Thoracic aorta (tissue), 2 donors: ENCODE results near the gene MIER3. TPM values are rescaled to one million over a fixed set of nuclear protein-coding genes. Genes with fewer than 3 reads are reported as not detected.

Experiments
- ATAC-seq: fragments of 150-250 bp; one replicate; pipeline ENCODE4 v1.8.0; 2017; ENCODE audit warnings: low read depth; ENCODE audit not compliant: insufficient number of reproducible peaks, low FRiP score
- DNase-seq: peaks from one replicate; pipeline ENCODE4 v3.0.0-alpha.2; 2020; ENCODE audit warnings: low spot score
- H3K27ac ChIP-seq, 2 donors: fragments of 200-600 bp; sonication (generic); 1 replicate in 1 of 2; 2 replicates in 1 of 2; pipeline ENCODE4 v1.5.1; 2016; ENCODE audit warnings: mild to moderate bottlenecking in 2 of 2, moderate library complexity in 2 of 2
- H3K27me3 ChIP-seq: fragments of 200-600 bp; sonication (generic); replicated peaks from 2 replicates; pipeline ENCODE4 v1.6.0; 2016; ENCODE audit warnings: mild to moderate bottlenecking; ENCODE audit not compliant: insufficient read depth
- H3K36me3 ChIP-seq: fragments of 200-600 bp; sonication (generic); one replicate; pipeline ENCODE4 v1.5.1; 2016
- H3K4me1 ChIP-seq, 2 donors: fragments of 200-600 bp; sonication (generic); 1 replicate in 1 of 2; 2 replicates in 1 of 2; pipeline versions ENCODE4 v1.5.1 to v1.6.0; 2016; ENCODE audit warnings: low read depth in 2 of 2, mild to moderate bottlenecking in 1 of 2; ENCODE audit not compliant: control insufficient read depth in 1 of 2
- H3K4me3 ChIP-seq: fragments of 200-600 bp; sonication (generic); 2 replicates; pipeline ENCODE4 v1.5.1; 2016; ENCODE audit warnings: mild to moderate bottlenecking
- H3K9me3 ChIP-seq: fragments of 200-600 bp; sonication (generic); 2 replicates; pipeline ENCODE4 v1.5.1; 2016
- total RNA-seq, 2 donors: library from RNA; depleted of rRNA; stranded (reverse); fragments of >200 nt; gene quantifications; one replicate each; pipeline versions ENCODE4 v1.1.0 to v1.2.3, GENCODE V29; 2016
- TF ChIP-seq, protein P1 (sequence below): fragments of 200-600 bp; sonication (generic); IDR thresholded peaks from one replicate; pipeline ENCODE4 v1.5.1; 2019; ENCODE audit warnings: antibody characterized with exemption

Gene MIER3
- total RNA-seq, 2 donors from 2014 or later, result 15.4 to 39.4 TPM

DNA sequence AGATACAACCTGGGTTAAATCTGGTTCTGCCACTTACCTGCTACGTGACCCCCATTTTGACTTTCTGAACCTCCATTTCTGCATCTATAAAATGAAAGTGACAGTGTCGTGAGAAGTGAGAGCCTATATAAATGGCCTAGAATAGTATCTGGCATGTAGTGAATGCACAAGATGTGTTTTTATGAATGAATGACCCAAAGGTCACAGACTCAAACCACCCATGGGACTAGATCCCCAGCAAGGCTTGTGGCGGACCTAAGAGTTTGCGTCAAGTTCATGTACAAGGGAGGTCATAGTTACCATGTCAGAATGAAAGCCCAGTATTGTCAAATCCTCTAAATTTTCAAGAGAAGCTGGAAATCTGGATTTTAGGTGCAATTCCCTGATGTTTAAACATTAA is 53.7 kb downstream of the MIER3 start:
- H3K4me3 ChIP-seq, result no peak overlapping the region
- no peak for DNase-seq
- TF ChIP-seq, protein P1, sequence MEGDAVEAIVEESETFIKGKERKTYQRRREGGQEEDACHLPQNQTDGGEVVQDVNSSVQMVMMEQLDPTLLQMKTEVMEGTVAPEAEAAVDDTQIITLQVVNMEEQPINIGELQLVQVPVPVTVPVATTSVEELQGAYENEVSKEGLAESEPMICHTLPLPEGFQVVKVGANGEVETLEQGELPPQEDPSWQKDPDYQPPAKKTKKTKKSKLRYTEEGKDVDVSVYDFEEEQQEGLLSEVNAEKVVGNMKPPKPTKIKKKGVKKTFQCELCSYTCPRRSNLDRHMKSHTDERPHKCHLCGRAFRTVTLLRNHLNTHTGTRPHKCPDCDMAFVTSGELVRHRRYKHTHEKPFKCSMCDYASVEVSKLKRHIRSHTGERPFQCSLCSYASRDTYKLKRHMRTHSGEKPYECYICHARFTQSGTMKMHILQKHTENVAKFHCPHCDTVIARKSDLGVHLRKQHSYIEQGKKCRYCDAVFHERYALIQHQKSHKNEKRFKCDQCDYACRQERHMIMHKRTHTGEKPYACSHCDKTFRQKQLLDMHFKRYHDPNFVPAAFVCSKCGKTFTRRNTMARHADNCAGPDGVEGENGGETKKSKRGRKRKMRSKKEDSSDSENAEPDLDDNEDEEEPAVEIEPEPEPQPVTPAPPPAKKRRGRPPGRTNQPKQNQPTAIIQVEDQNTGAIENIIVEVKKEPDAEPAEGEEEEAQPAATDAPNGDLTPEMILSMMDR, result no peak
- H3K27ac ChIP-seq, result no peak overlapping the region
- no peaks in the 10 kb centered on the region for H3K4me1 ChIP-seq
- H3K36me3 ChIP-seq, result no peaks in the 10 kb centered on the region
- no peak for ATAC-seq
- no peaks in the 10 kb centered on the region for H3K9me3 ChIP-seq
- no peaks in the 10 kb centered on the region for H3K27me3 ChIP-seq

DNA sequence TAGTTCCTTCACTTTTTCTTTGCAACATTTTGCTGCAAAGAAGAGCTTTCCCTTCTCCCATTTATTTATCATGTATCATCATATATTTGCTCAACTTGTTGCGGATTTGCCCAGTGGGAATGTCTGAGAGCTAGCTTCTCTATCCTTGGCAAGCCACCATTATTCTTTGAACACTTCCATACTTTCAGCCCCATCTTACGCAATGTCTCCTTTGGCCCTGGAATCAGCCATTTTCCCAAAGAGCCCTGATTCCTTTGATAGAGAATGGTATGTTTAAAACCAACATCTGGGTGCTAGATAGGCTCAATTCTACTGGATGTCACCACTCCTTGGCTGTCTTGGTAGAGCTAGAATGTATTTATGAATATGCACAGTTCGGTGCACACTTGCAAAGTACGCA is 55.2 kb downstream of the MIER3 start:
- Histone ChIP-seq H3K27ac (no peak overlapping the region), H3K4me3 (no peak overlapping the region), H3K27me3 (no peaks in the 10 kb centered on the region), H3K9me3 (no peaks in the 10 kb centered on the region), H3K36me3 (no peaks in the 10 kb centered on the region), H3K4me1 (no peaks in the 10 kb centered on the region)
- DNase-seq (no peak), ATAC-seq (no peak)
- TF ChIP-seq, protein P1, result no peak

DNA sequence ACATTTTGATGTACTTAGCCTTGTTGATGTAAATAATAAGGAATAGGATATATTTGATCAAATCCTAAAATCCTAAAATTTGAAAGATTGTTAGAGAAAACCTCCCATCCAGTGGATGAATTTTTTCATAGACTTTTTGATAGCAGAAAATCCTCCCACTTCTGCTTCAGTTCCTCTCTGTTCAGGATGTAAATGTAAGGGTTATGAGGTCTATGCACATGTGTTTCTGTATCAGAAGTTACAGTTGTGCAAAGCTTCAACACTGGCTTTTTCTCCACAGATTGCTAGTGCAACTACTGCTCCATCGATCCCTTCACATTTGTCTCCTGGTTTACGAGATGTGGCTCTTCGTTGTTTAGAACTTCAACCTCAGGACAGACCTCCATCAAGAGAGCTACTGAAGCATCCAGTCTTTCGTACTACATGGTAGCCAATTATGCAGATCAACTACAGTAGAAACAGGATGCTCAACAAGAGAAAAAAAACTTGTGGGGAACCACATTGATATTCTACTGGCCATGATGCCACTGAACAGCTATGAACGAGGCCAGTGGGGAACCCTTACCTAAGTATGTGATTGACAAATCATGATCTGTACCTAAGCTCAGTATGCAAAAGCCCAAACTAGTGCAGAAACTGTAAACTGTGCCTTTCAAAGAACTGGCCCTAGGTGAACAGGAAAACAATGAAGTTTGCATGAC is 58.5 kb downstream of the MIER3 start:
- Histone ChIP-seq H3K36me3 (peaks cover 3% of the 10 kb centered on the region), H3K4me1 (no peaks in the 10 kb centered on the region), H3K27ac (no peak overlapping the region), H3K4me3 (no peak overlapping the region), H3K27me3 (no peaks in the 10 kb centered on the region), H3K9me3 (no peaks in the 10 kb centered on the region)
- DNase-seq, result no peak
- no peak for ATAC-seq
- TF ChIP-seq, protein P1, result no peak

DNA sequence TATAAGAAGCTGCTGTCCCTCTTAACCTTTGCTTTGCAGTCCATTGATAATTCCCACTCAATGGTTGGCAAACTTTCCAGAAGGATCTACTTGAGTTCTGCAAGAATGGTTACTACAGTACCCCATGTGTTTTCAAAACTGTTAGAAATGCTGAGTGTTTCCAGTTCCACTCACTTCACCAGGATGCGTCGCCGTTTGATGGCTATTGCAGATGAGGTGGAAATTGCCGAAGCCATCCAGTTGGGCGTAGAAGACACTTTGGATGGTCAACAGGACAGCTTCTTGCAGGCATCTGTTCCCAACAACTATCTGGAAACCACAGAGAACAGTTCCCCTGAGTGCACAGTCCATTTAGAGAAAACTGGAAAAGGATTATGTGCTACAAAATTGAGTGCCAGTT is 70.4 kb downstream of the MIER3 start:
- H3K36me3 ChIP-seq, result peaks cover 22% of the 10 kb centered on the region
- no peak overlapping the region for H3K27ac ChIP-seq
- no peaks in the 10 kb centered on the region for H3K4me1 ChIP-seq
- no peak for DNase-seq
- TF ChIP-seq, protein P1, result no peak
- no peak overlapping the region for H3K4me3 ChIP-seq
- H3K9me3 ChIP-seq, result no peaks in the 10 kb centered on the region
- no peaks in the 10 kb centered on the region for H3K27me3 ChIP-seq
- no peak for ATAC-seq

DNA sequence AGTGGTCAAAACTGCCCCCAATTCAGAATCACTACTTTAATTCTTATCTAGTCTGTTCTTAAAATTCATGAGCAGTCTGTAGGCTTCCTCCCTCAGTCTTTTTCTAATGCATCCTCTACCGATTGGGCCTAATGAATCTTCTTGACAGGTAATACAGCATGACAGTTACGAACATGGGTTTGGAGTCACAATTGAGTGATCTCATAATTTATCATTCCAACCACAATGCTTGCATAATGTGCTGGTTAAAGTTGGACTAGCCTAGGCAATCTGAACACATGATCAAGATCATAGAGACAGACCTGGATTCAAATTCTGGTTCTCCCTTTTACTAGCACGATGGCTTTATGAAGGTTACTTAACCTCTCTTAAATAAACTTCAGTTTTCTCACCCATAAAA is 75.6 kb downstream of the MIER3 start:
- Histone ChIP-seq H3K4me1 (no peaks in the 10 kb centered on the region), H3K27ac (no peak overlapping the region), H3K9me3 (no peaks in the 10 kb centered on the region), H3K36me3 (peaks cover 22% of the 10 kb centered on the region), H3K27me3 (no peaks in the 10 kb centered on the region), H3K4me3 (no peak overlapping the region)
- no peak for DNase-seq
- TF ChIP-seq, protein P1, result no peak
- ATAC-seq, result no peak
